ENCODE data around the gene CCNB3.

The CCNB3 gene

DNA sequence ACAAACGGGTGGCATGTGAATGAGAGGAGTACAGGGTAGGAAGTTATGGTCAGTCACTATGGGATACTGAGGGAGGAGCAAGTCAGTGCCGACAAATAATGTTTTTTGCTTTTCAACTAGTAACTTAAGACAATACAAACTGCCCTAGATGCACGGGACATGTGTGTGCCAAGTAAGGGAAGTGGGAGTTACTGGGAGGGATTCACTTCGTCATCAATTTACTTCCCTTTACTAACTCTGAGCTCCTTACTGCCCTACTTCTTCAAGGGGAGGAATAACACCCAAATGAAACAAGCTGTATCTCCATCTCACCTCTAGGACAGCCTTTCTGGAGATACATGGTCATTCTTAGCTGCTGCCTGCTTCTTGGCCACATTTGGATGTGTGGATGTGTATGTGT lies 168.4 kb downstream of the CCNB3 start:
- DNase-seq = peak; percentile 0 to 1

- no peak for DNase-seq
These were observed 171.1 kb downstream of the CCNB3 start for GRCh38 chrX:50375481-50376267.

DNA sequence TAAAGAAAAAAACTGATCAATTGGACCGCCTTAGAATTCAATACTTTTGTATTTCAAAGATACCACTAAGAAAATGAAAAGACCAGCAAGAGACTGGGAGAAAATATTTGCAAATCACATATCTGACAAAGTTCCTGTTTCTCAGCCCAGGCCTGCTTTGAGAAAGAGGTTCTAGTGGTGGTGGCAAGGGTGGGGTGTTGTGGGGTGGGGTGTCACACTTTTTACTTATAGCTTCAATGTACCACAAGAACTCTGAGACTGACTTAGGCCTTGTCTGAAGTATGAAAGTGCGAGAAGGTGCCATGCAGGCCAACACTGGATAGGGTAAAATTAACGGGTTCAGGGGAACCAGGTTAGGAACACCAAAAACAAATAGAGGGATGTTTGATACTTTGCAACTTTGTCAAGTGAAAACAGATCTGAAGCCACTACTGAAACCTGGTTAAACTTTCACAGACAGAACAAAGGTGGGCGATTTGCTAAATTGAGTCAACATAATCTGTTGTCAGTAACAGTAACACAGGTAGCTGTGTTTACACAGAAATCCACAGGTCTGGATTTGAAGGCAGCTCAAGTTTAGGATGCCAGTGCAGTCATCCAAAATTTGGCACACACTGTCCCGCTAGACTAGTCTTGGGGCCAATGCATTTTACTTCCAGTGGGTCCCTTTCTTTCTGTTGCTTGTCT lies 177.3 kb downstream of the CCNB3 start:
- DNase-seq = no peak

DNA sequence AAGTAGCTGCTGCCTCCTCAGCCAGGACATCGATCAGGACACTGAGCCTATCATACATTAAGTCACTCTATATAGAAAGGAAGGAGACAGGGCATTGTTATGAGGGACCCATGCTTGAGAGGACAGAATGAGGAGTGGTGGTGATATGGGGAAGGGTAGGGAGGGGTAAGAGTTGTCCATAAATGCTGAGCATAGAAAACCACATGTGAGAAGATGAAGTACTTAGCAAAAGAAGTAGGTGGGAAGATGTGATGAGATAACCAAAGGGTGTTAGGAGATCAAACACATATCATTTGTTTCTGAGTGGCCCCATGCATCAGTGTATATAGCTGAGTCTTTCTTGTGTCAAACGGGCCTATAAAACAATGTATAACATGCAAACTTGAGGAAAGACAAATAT lies 182.0 kb downstream of the CCNB3 start:
- DNase-seq = no peak

DNA sequence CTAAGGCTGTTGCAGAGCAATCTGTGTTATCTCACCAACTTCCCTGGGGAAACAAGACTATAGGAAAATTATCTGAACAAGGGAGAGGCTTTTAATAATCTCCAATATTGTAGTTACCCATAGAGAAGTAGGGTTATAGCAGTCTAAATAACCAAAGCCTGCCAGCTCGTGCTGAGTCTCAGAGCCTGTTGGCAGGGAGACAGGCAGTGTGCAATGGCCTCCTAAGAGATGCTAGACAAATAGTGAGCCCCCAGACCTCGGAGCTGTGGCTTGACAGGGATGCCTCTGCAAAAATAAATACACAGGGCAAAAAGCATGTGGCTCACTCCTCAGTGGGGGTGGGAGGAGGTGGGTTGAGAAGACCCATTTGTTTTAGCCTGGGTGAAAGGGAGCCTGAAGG lies 189.3 kb downstream of the CCNB3 start:
- no peak for DNase-seq
